GM12873 (cell line): ENCODE results near the gene IFIH1.

Source experiments
- CTCF ChIP-seq: IDR thresholded peaks from 2 replicates; pipeline ENCODE4 v1.5.1; 2012; ENCODE audit warnings: low read depth, mild to moderate bottlenecking, moderate library complexity, low read length, control low read depth; ENCODE audit not compliant: insufficient read depth; ENCODE audit errors: missing control alignments

The IFIH1 gene

GRCh38 chr2:162267496-162267895 is 51.0 kb downstream of the IFIH1 start:
- no peak for TF ChIP-seq CTCF

GRCh38 chr2:162266460-162266760 is 52.1 kb downstream of the IFIH1 start:
- TF ChIP-seq CTCF = no peak

- no peak for TF ChIP-seq CTCF
Observed at GRCh38 chr2:162265666-162266459, 52.6 kb downstream of the IFIH1 start.

GRCh38 chr2:162261032-162261945 is 57.2 kb downstream of the IFIH1 start:
- no peak for TF ChIP-seq CTCF

- no peak for TF ChIP-seq CTCF
Observed at GRCh38 chr2:162258686-162259085, 59.8 kb downstream of the IFIH1 start.

GRCh38 chr2:162258169-162258568 is 60.3 kb downstream of the IFIH1 start:
- TF ChIP-seq CTCF = no peak

- no peak for TF ChIP-seq CTCF
Observed at GRCh38 chr2:162257425-162257824, 61.1 kb downstream of the IFIH1 start.
